ENCODE measurements around the gene HINT2. TPM values are rescaled to one million over a fixed set of nuclear protein-coding genes. Genes with fewer than 3 reads are reported as not detected.

Gene HINT2
- 12.1 and 30.5 TPM in 2 replicates for total RNA-seq

DNA sequence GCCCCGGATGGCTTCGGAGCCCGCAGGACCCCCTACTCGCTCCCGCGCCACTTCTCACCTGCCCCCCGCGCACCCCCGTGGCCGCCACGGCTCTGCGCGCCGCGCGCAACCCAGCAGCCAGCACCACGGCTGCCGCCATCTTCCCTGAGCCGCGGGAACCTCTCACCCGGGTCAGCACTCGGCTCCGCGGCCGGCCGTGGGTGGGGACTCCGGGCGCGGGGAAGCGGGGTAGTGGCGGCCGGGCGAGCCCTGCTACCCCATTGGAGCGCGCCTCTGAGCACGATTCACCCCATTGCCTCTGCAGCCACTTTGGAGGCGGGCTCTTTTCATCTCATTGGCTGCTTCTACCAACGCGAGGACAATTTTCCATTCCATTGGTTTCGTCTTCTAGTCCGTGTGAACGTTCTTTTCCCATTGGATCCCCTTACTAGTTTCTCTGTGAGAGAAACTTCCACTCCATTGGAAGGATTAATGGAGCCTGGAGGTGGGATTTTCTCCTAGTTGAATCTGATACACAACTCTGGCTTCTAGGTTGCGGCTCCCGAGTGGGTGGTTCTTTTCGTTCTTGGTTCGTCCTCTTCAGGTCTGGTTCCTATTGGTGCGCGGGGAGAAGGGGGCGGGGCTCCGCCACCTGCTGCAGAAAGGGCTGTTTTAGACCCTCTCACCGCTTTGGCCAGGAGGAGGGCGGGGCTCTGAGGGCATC lies at the start of gene HINT2:
Gene HINT2, minus strand, starts transcription at position 202 of the 703 bp plus-strand sequence. Its CDS starts 63 bp downstream, at position 139.

DNA sequence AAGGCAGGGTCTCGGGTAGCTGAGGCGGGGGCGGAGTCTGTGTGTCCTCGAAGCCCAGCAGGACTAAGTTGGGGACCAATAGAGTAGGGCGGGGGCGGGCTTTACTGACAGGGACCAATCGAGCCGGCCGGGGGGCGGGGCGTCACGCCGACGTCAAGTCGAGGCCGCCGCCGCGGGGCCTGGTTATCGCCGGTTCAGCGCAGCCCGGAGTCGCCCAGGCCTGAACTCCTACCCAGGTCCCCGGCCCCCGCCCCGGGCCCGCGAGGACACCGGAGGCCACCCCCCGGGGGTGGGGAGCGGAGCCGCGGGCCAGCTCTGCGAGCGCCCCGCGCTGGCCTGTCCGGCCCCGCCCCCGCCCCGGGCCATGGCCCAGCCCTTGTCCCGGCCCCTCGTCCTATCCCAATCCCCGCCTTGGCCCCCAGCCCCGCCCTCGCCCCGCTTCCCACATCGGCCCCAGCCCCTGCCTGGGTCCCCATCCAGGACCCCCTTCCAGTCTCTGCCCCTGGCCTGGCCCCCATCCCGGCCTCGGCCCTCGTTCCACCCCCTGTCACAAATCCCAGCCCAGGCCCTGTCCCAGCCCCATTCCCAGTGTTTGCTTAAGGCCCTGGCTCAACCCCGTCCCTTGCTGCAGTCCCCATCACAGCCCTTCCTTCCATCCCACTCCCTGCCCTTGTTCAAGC lies 14.4 kb upstream of the HINT2 start, which contains the start of gene TMEM8B:
Gene TMEM8B, plus strand, starts transcription at position 145 of the 680 bp plus-strand sequence. Its CDS starts 220 bp downstream, at position 365.

DNA sequence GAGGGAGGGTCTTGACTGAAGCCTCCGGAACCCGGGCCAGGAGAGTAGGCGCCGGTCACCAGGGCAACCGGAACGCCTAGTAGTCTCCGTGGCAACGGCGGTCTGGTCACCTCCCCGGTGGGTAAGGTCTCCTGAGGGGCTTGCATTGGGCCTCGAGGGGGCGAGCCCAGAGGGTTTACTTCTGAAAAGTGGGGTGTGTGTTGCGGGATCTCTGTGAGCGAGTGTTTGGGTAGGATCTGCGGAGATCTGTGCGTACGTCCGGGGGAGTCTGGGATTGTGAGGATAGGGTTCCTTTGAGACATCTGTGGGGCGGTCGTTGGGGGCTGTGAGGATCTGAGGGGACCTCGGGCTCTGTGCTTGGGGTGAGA lies 13.9 kb upstream of the HINT2 start, which contains the start of gene FAM221B:
Gene FAM221B, minus strand, starts transcription at position 17 of the 368 bp plus-strand sequence. CDS start 2,571 bp downstream, outside the sequence.

DNA sequence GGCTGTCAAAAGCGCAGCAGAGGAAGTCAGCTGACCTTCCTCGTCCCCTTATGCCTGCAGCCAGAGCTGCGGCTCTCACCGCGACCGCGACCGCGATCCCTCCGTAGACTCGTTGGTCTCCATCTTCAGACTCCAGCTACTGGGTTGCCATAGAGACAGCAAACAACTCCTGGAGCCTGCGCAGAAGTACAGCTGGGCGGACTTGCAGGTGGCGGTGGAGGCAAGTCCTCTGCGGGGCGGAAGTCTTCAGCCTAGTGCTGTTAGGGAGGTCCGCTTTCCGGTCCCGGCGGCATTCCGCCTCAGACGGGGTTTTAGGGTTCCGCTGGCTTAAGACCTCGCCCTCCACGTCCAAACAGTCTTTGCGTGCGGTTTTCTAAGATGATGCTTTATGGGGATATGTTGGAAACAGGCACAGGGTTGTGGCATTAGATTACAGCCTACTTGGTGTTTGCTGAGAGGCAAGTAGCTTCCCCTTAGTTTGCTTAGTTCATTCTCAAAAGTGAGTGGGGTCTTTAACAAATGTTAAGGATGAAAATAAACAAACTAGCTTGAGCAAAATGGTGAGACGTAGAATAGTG lies 2.7 kb downstream of the HINT2 start, which contains the start of gene SPAG8:
Gene SPAG8, minus strand, starts transcription at position 238 of the 578 bp plus-strand sequence. Its CDS starts 115 bp downstream, at position 123.

DNA sequence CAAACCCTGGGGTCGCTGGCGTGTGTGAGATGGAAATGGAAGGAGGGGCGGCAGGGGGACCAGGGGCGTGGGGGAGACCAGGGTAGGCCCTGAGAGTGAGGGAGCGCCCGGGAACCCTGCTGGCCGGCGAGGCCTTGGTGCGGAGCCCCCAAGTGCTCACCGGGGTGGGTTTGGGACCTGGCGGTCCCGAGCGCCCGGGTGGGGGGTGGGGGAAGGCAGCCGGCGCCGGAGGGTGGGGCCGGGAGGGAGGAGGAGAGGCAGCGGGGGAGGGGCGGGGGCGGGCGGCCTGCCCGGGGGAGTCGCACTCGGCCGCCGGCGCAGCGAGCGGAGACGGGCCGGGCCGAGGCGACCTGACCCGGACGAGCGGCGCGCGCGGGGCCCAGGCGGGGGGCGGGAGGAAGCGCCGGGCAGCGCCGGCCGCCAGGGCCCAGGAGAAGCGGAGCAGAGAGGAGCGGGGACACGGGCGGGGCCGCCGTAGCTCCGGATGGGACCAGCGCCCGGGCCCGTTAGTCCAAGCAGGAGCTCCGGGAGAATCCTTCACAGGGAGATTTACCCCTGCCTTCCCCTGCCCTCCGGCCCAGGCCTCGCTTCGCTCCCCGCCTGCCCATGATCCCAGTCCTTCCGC lies 23.4 kb downstream of the HINT2 start, which contains the start of gene NPR2:
Gene NPR2, plus strand, starts transcription at position 295 of the 625 bp plus-strand sequence. CDS start 818 bp downstream, outside the sequence.

Other genes with a start within 250 kb of the HINT2 start
- 7.3 and 15.7 TPM in 2 replicates for gene TESK1, start 209.8 kb downstream of the HINT2 start, total RNA-seq
- gene CD72, start 196.6 kb downstream of the HINT2 start, total RNA-seq: 2.0 and 3.5 TPM in 2 replicates
- 0.29 TPM in 1 of 2 replicates, not detected in the other for gene SIT1, start 164.1 kb downstream of the HINT2 start, total RNA-seq
- 6,137 and 10,606 TPM in 2 replicates for gene RMRP, start 157.0 kb downstream of the HINT2 start, total RNA-seq
- 12.4 and 19.8 TPM in 2 replicates for gene CCDC107, start 156.8 kb downstream of the HINT2 start, total RNA-seq
- gene ARHGEF39, start 149.8 kb downstream of the HINT2 start, total RNA-seq: 0.50 and 2.9 TPM in 2 replicates
- 2.3 and 5.8 TPM in 2 replicates for gene CA9, start 141.1 kb downstream of the HINT2 start, total RNA-seq
- 880 and 967 TPM in 2 replicates for gene TPM2, start 125.1 kb downstream of the HINT2 start, total RNA-seq
- gene TLN1, start 82.8 kb downstream of the HINT2 start, total RNA-seq: 445 and 453 TPM in 2 replicates
- gene CREB3, start 82.4 kb downstream of the HINT2 start, total RNA-seq: 71.4 and 79.2 TPM in 2 replicates
- gene GBA2, start 65.8 kb downstream of the HINT2 start, total RNA-seq: 17.5 and 20.1 TPM in 2 replicates
- 13.4 and 17.2 TPM in 2 replicates for gene RGP1, start 65.8 kb downstream of the HINT2 start, total RNA-seq
- gene MSMP, start 60.8 kb downstream of the HINT2 start, total RNA-seq: 1.2 TPM in 1 of 2 replicates, not detected in the other
- gene NPR2, start 23.5 kb downstream of the HINT2 start, total RNA-seq: 48.6 and 54.3 TPM in 2 replicates
- 0.99 and 1.5 TPM in 2 replicates for gene SPAG8, start 2.8 kb downstream of the HINT2 start, total RNA-seq
- not detected in 2 replicates for gene FAM221B, start 13.7 kb upstream of the HINT2 start, total RNA-seq
- 6.5 and 7.4 TPM in 2 replicates for gene TMEM8B, start 14.2 kb upstream of the HINT2 start, total RNA-seq
- gene OR13J1, start 55.4 kb upstream of the HINT2 start, total RNA-seq: not detected in 2 replicates
- gene HRCT1, start 91.2 kb upstream of the HINT2 start, total RNA-seq: 0.15 and 0.83 TPM in 2 replicates
- under 0.01 TPM in 1 of 2 replicates, not detected in the other for gene SPAAR, start 94.4 kb upstream of the HINT2 start, total RNA-seq
- not detected in 2 replicates for gene OR2S2, start 143.1 kb upstream of the HINT2 start, total RNA-seq
- 81.6 and 138 TPM in 2 replicates for gene RECK, start 221.9 kb upstream of the HINT2 start, total RNA-seq

All from smooth muscle cell of trachea (primary cell).